NT2/D1 (cell line): ENCODE data around the gene NRL.

Source experiments
- DNase-seq: peaks from one replicate; pipeline ENCODE4 v3.0.0-alpha.2; 2011; ENCODE audit warnings: low read depth, low spot score
- H3K27me3 ChIP-seq: 2 replicates; pipeline ENCODE4 v1.6.0; 2011; ENCODE audit warnings: mild to moderate bottlenecking; ENCODE audit not compliant: insufficient read length, insufficient read depth
- H3K36me3 ChIP-seq: 2 replicates; pipeline ENCODE4 v1.6.1; 2011; ENCODE audit warnings: mild to moderate bottlenecking, low read length, mixed read lengths; ENCODE audit not compliant: insufficient read depth, insufficient read length
- H3K4me1 ChIP-seq: 2 replicates; pipeline ENCODE4 v1.5.1; 2011; ENCODE audit not compliant: insufficient read depth, insufficient read length
- H3K4me3 ChIP-seq: 2 replicates; pipeline ENCODE4 v1.5.1; 2011; ENCODE audit warnings: low read depth; ENCODE audit not compliant: insufficient read length
- H3K9ac ChIP-seq: 2 replicates; pipeline ENCODE4 v1.6.0; 2011; ENCODE audit warnings: low read depth; ENCODE audit not compliant: insufficient read length
- H3K9me3 ChIP-seq: 2 replicates; pipeline ENCODE4 v1.5.1; 2011; ENCODE audit warnings: mild to moderate bottlenecking, low read length; ENCODE audit not compliant: insufficient read depth
- SUZ12 ChIP-seq: IDR thresholded peaks from 2 replicates; pipeline ENCODE4 v1.6.1; 2011; ENCODE audit not compliant: insufficient read length, insufficient read depth; ENCODE audit errors: extremely low read depth
- YY1 ChIP-seq: IDR thresholded peaks from 2 replicates; pipeline ENCODE4 v1.6.1; 2011; ENCODE audit not compliant: insufficient read length, insufficient read depth
- ZNF274 ChIP-seq: IDR thresholded peaks from 2 replicates; pipeline ENCODE4 v1.6.1; 2011; ENCODE audit warnings: mild to moderate bottlenecking, low read depth, low read length

The NRL gene

GRCh38 chr14:24063263-24063836, 51.4 kb downstream of the NRL start:
- H3K27me3 ChIP-seq: no peaks in the 10 kb centered on the region
- no peaks in the 10 kb centered on the region for H3K9me3 ChIP-seq
- TF ChIP-seq YY1 (no peak), SUZ12 (no peak), ZNF274 (no peak)
- H3K4me3 ChIP-seq: no peak overlapping the region
- H3K9ac ChIP-seq: no peak overlapping the region
- DNase-seq: no peak
- no peaks in the 10 kb centered on the region for H3K36me3 ChIP-seq
- peaks cover 8% of the 10 kb centered on the region for H3K4me1 ChIP-seq

GRCh38 chr14:24062216-24062980, 52.4 kb downstream of the NRL start:
- DNase-seq: no peak
- no peak for TF ChIP-seq ZNF274
- no peak for TF ChIP-seq YY1
- TF ChIP-seq SUZ12: no peak
- H3K4me1 ChIP-seq: peaks cover 8% of the 10 kb centered on the region
- H3K9me3 ChIP-seq: no peaks in the 10 kb centered on the region
- H3K27me3 ChIP-seq: no peaks in the 10 kb centered on the region
- no peak overlapping the region for H3K9ac ChIP-seq
- H3K4me3 ChIP-seq: no peak overlapping the region
- no peaks in the 10 kb centered on the region for H3K36me3 ChIP-seq

GRCh38 chr14:24060984-24061913, 53.5 kb downstream of the NRL start:
- no peaks in the 10 kb centered on the region for H3K27me3 ChIP-seq
- H3K4me1 ChIP-seq: peaks cover 8% of the 10 kb centered on the region
- no peaks in the 10 kb centered on the region for H3K36me3 ChIP-seq
- TF ChIP-seq SUZ12 (no peak), YY1 (no peak), ZNF274 (no peak)
- H3K9me3 ChIP-seq: no peaks in the 10 kb centered on the region
- no peak for DNase-seq
- H3K9ac ChIP-seq: no peak overlapping the region
- no peak overlapping the region for H3K4me3 ChIP-seq

GRCh38 chr14:24060443-24060842, 54.3 kb downstream of the NRL start:
- Histone ChIP-seq H3K9me3 (no peaks in the 10 kb centered on the region), H3K4me1 (peaks cover 8% of the 10 kb centered on the region), H3K27me3 (no peaks in the 10 kb centered on the region), H3K36me3 (no peaks in the 10 kb centered on the region), H3K4me3 (no peak overlapping the region), H3K9ac (no peak overlapping the region)
- DNase-seq: no peak
- TF ChIP-seq SUZ12: no peak
- no peak for TF ChIP-seq YY1
- TF ChIP-seq ZNF274: no peak

GRCh38 chr14:24059841-24060388, 54.8 kb downstream of the NRL start:
- Histone ChIP-seq H3K36me3 (no peaks in the 10 kb centered on the region), H3K4me1 (peaks cover 8% of the 10 kb centered on the region), H3K27me3 (no peaks in the 10 kb centered on the region), H3K9ac (no peak overlapping the region), H3K9me3 (no peaks in the 10 kb centered on the region), H3K4me3 (no peak overlapping the region)
- TF ChIP-seq YY1 (no peak), ZNF274 (no peak), SUZ12 (no peak)
- no peak for DNase-seq

- peaks cover 5% of the 10 kb centered on the region for H3K27me3 ChIP-seq
- H3K36me3 ChIP-seq: no peaks in the 10 kb centered on the region
- no peak for DNase-seq
- no peak overlapping the region for H3K4me3 ChIP-seq
- H3K4me1 ChIP-seq: peaks cover 8% of the 10 kb centered on the region
- no peak overlapping the region for H3K9ac ChIP-seq
- H3K9me3 ChIP-seq: no peaks in the 10 kb centered on the region
- TF ChIP-seq SUZ12 (no peak), YY1 (no peak)
These were observed 55.7 kb downstream of the NRL start for GRCh38 chr14:24058951-24059475.
